K562 (cell line): ENCODE measurements around the gene TRMT2A. TPM values are rescaled to one million over a fixed set of nuclear protein-coding genes. Genes with fewer than 3 reads are reported as not detected.

Experiments
- ARHGAP35 ChIP-seq: fragments of 450-650 bp; IDR thresholded peaks from 2 replicates; pipeline ENCODE4 v1.6.1; 2018; ENCODE audit not compliant: partially characterized antibody
- BRD4 ChIP-seq: fragments of 200-600 bp; sonication (generic); IDR thresholded peaks from 2 replicates; pipeline ENCODE4 v1.6.1; 2017; ENCODE audit warnings: inconsistent platforms
- CBX2 ChIP-seq: fragments of 200-600 bp; sonication (generic); IDR thresholded peaks from one replicate; pipeline ENCODE4 v1.6.1; 2012; ENCODE audit warnings: mild to moderate bottlenecking, low read length, inconsistent platforms; ENCODE audit not compliant: insufficient read depth, poor library complexity, severe bottlenecking
- HDAC2 ChIP-seq: fragments of 450-650 bp; IDR thresholded peaks from 2 replicates; pipeline ENCODE4 v1.6.1; 2016; ENCODE audit warnings: mild to moderate bottlenecking
- HDAC8 ChIP-seq: fragments of 450-650 bp; IDR thresholded peaks from 2 replicates; pipeline ENCODE4 v1.6.1; 2016; ENCODE audit warnings: mild to moderate bottlenecking, missing genetic modification characterization, moderate library complexity, missing compliant biosample characterization
- NELFE ChIP-seq: IDR thresholded peaks from 2 replicates; pipeline ENCODE4 v1.6.1; 2011; ENCODE audit warnings: mild to moderate bottlenecking; ENCODE audit not compliant: insufficient read depth, insufficient read length
- POU5F1 ChIP-seq: fragments of 150-350 bp; IDR thresholded peaks from 2 replicates; pipeline ENCODE4 v1.6.1; 2014; ENCODE audit warnings: borderline replicate concordance, low read length, low read depth, mild to moderate bottlenecking; ENCODE audit not compliant: partially characterized antibody
- RBM25 ChIP-seq: fragments of 200-400 bp; formaldehyde crosslinking; IDR thresholded peaks from 2 replicates; pipeline ENCODE4 v1.6.1; 2018; ENCODE audit warnings: low read length, low read depth, moderate library complexity; ENCODE audit not compliant: severe bottlenecking
- SLC30A9 ChIP-seq: fragments of 250-450 bp; sonication (Bioruptor Pico); IDR thresholded peaks from 2 replicates; pipeline ENCODE4 v1.8.0; 2022; ENCODE audit warnings: mild to moderate bottlenecking, moderate library complexity
- TEAD4 ChIP-seq, 2 experiments: sonication (generic) in 1 of 2; formaldehyde crosslinking in 1 of 2; IDR thresholded peaks; 2 replicates each; pipeline versions ENCODE4 v1.6.1 to v1.8.0; 2012 to 2022; ENCODE audit warnings: borderline replicate concordance in 1 of 2, inconsistent platforms in 1 of 2, low read length in 1 of 2, mild to moderate bottlenecking in 1 of 2, missing genetic modification reagents in 1 of 2
- ZBTB17 ChIP-seq: fragments of 450-650 bp; formaldehyde crosslinking; IDR thresholded peaks from 2 replicates; pipeline ENCODE4 v1.4.0; 2020; ENCODE audit warnings: mild to moderate bottlenecking
- ZNF121 ChIP-seq: sonication (generic); formaldehyde crosslinking; conservative IDR thresholded peaks from 2 replicates; pipeline ENCODE4 v1.8.0; 2022; ENCODE audit warnings: missing genetic modification reagents
- ZNF212 ChIP-seq: fragments of 450-650 bp; formaldehyde crosslinking; IDR thresholded peaks from 2 replicates; pipeline ENCODE4 v1.4.0; 2020; ENCODE audit warnings: mild to moderate bottlenecking
- ZNF324 ChIP-seq: fragments of 250-450 bp; sonication (Bioruptor Pico); IDR thresholded peaks from 2 replicates; pipeline ENCODE4 v1.4.0; 2020; ENCODE audit warnings: mild to moderate bottlenecking
- ZNF764 ChIP-seq: fragments of 250-450 bp; sonication (Bioruptor Pico); IDR thresholded peaks from 2 replicates; pipeline ENCODE4 v1.4.0; 2020; ENCODE audit warnings: low read depth, mild to moderate bottlenecking, moderate library complexity
- ZNF780A ChIP-seq: fragments of 250-450 bp; sonication (Bioruptor Pico); IDR thresholded peaks from 2 replicates; pipeline ENCODE4 v1.5.0; 2021; ENCODE audit warnings: mild to moderate bottlenecking
- polyA plus RNA-seq, 8 experiments: library from polyadenylated mRNA; depleted of rRNA in 4 of 8; stranded (reverse) in 5 of 8; unstranded in 3 of 8; fragments of >200 nt; fragmentation: Nextera tagmentation in 2 of 8; fragmentation: Illumina TruSeq in 1 of 8; extraction: Ambion mirVana in 2 of 8; extraction: Trizol in 1 of 8; gene quantifications; 2 replicates each; pipeline versions ENCODE4 v1.2.1 to v1.2.3, GENCODE V29; 2011 to 2014; ENCODE audit warnings: inconsistent platforms in 1 of 8, missing spikeins in 1 of 8
- total RNA-seq, 7 experiments: library from RNA; depleted of rRNA in 6 of 7; stranded (reverse); fragments of >200 nt in 6 of 7; fragmentation: Illumina TruSeq in 2 of 7; extraction: Trizol in 2 of 7; gene quantifications; 2 replicates each; pipeline versions ENCODE4 v1.2.1 to v1.2.3, GENCODE V29; 2011 to 2021; ENCODE audit warnings: low replicate concordance in 1 of 7
- TF ChIP-seq, protein P1 (sequence below): sonication (generic); formaldehyde crosslinking; IDR thresholded peaks from 2 replicates; pipeline ENCODE4 v1.8.1; 2023; ENCODE audit warnings: mild to moderate bottlenecking, missing genetic modification reagents
- TF ChIP-seq, protein P2 (sequence below): IDR thresholded peaks from 3 replicates; pipeline ENCODE4 v1.6.1; 2011; ENCODE audit warnings: borderline replicate concordance, mild to moderate bottlenecking, moderate library complexity; ENCODE audit not compliant: insufficient read length; ENCODE audit errors: extremely low read depth
- TF ChIP-seq, protein P3 (sequence below), 2 experiments: fragments of 450-650 bp in 1 of 2; sonication (generic) in 1 of 2; formaldehyde crosslinking in 1 of 2; IDR thresholded peaks in 1 of 2; conservative IDR thresholded peaks in 1 of 2; 2 replicates each; pipeline versions ENCODE4 v1.6.1 to v1.8.1; 2016 to 2023; ENCODE audit warnings: mild to moderate bottlenecking in 2 of 2, moderate library complexity in 2 of 2, inconsistent platforms in 1 of 2, missing genetic modification reagents in 1 of 2
- TF ChIP-seq, protein P4 (sequence below): sonication (generic); formaldehyde crosslinking; IDR thresholded peaks from 2 replicates; pipeline ENCODE4 v1.9.0; 2022; ENCODE audit warnings: mild to moderate bottlenecking, missing genetic modification reagents
- TF ChIP-seq, protein P5 (sequence below): IDR thresholded peaks from 2 replicates; pipeline ENCODE4 v1.6.1; 2016; ENCODE audit warnings: missing genetic modification characterization, missing compliant biosample characterization

Gene TRMT2A
- total and polyA plus RNA-seq, 9 of the 15 experiments (the other 6 are each of a cell fraction or from before 2014, with no cell fraction given): 1.6 to 265 (median 140) TPM

DNA sequence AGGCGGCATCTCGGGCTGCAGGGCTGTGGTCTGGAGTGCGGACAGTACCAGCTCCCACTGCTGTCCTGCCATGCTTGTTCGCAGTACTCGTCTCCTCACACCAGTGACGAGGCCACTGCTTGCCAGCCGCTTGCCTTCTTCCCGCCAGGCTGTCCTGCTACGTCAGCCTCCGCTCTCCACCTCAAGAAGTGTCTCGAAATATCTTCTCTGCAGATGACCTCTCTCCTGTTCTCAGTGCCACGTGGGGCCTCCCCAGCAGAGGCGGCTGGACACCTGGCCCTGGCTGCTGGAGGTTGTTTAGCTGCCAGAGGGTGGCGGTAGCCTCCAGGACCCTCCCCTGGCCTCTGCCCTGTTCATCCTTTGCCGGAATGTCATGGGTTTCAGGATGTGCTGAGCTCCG is 36.9 kb upstream of the TRMT2A start (continued):
- TF ChIP-seq ARHGAP35 (no peak), TEAD4 (IDR thresholded peaks at IDR 0.05; ENCODE audit: low read length) (no peak; the same call in 1 of the 2 replicates), TEAD4 (CRISPR knock-in tag; IDR thresholded peaks at IDR 0.05; ENCODE audit: borderline replicate concordance) (no peak), CBX2 (no peak), BRD4 (no peak), HDAC8 (tag) (no peak), ZNF764 (CRISPR knock-in tag) (no peak), ZNF121 (no peak), POU5F1 (no peak), SLC30A9 (CRISPR knock-in tag) (no peak), ZNF212 (no peak), ZNF324 (CRISPR knock-in tag) (no peak), NELFE (no peak), HDAC2 (no peak), RBM25 (no peak), ZBTB17 (CRISPR knock-in tag) (no peak), ZNF780A (CRISPR knock-in tag) (no peak)
- TF ChIP-seq, protein P1, sequence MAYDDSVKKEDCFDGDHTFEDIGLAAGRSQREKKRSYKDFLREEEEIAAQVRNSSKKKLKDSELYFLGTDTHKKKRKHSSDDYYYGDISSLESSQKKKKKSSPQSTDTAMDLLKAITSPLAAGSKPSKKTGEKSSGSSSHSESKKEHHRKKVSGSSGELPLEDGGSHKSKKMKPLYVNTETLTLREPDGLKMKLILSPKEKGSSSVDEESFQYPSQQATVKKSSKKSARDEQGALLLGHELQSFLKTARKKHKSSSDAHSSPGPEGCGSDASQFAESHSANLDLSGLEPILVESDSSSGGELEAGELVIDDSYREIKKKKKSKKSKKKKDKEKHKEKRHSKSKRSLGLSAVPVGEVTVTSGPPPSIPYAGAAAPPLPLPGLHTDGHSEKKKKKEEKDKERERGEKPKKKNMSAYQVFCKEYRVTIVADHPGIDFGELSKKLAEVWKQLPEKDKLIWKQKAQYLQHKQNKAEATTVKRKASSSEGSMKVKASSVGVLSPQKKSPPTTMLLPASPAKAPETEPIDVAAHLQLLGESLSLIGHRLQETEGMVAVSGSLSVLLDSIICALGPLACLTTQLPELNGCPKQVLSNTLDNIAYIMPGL (CRISPR knock-in tag): no peak
- TF ChIP-seq, protein P2, sequence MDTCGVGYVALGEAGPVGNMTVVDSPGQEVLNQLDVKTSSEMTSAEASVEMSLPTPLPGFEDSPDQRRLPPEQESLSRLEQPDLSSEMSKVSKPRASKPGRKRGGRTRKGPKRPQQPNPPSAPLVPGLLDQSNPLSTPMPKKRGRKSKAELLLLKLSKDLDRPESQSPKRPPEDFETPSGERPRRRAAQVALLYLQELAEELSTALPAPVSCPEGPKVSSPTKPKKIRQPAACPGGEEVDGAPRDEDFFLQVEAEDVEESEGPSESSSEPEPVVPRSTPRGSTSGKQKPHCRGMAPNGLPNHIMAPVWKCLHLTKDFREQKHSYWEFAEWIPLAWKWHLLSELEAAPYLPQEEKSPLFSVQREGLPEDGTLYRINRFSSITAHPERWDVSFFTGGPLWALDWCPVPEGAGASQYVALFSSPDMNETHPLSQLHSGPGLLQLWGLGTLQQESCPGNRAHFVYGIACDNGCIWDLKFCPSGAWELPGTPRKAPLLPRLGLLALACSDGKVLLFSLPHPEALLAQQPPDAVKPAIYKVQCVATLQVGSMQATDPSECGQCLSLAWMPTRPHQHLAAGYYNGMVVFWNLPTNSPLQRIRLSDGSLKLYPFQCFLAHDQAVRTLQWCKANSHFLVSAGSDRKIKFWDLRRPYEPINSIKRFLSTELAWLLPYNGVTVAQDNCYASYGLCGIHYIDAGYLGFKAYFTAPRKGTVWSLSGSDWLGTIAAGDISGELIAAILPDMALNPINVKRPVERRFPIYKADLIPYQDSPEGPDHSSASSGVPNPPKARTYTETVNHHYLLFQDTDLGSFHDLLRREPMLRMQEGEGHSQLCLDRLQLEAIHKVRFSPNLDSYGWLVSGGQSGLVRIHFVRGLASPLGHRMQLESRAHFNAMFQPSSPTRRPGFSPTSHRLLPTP: no peak
- TF ChIP-seq, protein P3, sequence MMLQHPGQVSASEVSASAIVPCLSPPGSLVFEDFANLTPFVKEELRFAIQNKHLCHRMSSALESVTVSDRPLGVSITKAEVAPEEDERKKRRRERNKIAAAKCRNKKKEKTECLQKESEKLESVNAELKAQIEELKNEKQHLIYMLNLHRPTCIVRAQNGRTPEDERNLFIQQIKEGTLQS (IDR thresholded peaks at IDR 0.05): no peak
- TF ChIP-seq, protein P3 (CRISPR knock-in tag; conservative IDR thresholded peaks at IDR 0.05): no peak
- TF ChIP-seq, protein P4, sequence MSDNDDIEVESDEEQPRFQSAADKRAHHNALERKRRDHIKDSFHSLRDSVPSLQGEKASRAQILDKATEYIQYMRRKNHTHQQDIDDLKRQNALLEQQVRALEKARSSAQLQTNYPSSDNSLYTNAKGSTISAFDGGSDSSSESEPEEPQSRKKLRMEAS (CRISPR knock-in tag): peak; percentile 82
- TF ChIP-seq, protein P5, sequence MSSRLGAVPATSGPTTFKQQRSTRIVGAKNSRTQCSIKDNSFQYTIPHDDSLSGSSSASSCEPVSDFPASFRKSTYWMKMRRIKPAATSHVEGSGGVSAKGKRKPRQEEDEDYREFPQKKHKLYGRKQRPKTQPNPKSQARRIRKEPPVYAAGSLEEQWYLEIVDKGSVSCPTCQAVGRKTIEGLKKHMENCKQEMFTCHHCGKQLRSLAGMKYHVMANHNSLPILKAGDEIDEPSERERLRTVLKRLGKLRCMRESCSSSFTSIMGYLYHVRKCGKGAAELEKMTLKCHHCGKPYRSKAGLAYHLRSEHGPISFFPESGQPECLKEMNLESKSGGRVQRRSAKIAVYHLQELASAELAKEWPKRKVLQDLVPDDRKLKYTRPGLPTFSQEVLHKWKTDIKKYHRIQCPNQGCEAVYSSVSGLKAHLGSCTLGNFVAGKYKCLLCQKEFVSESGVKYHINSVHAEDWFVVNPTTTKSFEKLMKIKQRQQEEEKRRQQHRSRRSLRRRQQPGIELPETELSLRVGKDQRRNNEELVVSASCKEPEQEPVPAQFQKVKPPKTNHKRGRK (tag): no peak
